Dendritic cell treated with granulocyte-macrophage colony-stimulating factor and Interleukin-4, amounts not matched to agents 40 ng/mL and 50 ng/mL, for 4 days (primary cell): ENCODE results near the gene EHBP1L1.

ENCODE experiments used
- H3K27ac Mint-ChIP-seq: one replicate; pipeline ENCODE4 v1.8.0; 2022; ENCODE audit warnings: mild to moderate bottlenecking, mixed read lengths
- H3K27me3 Mint-ChIP-seq: one replicate; pipeline ENCODE4 v1.8.0; 2022; ENCODE audit warnings: mild to moderate bottlenecking, mixed read lengths
- H3K36me3 Mint-ChIP-seq: one replicate; pipeline ENCODE4 v1.8.0; 2022; ENCODE audit warnings: low read depth, mixed read lengths
- H3K4me1 Mint-ChIP-seq: one replicate; pipeline ENCODE4 v1.8.0; 2022; ENCODE audit warnings: low read depth, mixed read lengths
- H3K4me3 Mint-ChIP-seq: one replicate; pipeline ENCODE4 v1.8.0; 2022; ENCODE audit warnings: mild to moderate bottlenecking, moderate library complexity, mixed read lengths
- H3K9me3 Mint-ChIP-seq: one replicate; pipeline ENCODE4 v1.8.0; 2022; ENCODE audit warnings: mixed read lengths
- intact Hi-C: fragments of 100-400 bp; cut with micrococcal nuclease; formaldehyde crosslinking; loops from one replicate; pipeline ENCODE4 v1.15.0; 2022

EHBP1L1 gene

GRCh38 chr11:65611758-65612603 lies 36.1 kb downstream of the EHBP1L1 start:
- peak overlapping the region; percentile 91 for H3K4me3 Mint-ChIP-seq
- intact Hi-C loops, result no loop called here
- H3K36me3 Mint-ChIP-seq, result peaks cover 93% of the 10 kb centered on the region
- H3K27me3 Mint-ChIP-seq, result no peaks in the 10 kb centered on the region
- peak overlapping the region; percentile 95 for H3K27ac Mint-ChIP-seq
- no peaks in the 10 kb centered on the region for H3K9me3 Mint-ChIP-seq
- peaks cover 71% of the 10 kb centered on the region for H3K4me1 Mint-ChIP-seq

DNA sequence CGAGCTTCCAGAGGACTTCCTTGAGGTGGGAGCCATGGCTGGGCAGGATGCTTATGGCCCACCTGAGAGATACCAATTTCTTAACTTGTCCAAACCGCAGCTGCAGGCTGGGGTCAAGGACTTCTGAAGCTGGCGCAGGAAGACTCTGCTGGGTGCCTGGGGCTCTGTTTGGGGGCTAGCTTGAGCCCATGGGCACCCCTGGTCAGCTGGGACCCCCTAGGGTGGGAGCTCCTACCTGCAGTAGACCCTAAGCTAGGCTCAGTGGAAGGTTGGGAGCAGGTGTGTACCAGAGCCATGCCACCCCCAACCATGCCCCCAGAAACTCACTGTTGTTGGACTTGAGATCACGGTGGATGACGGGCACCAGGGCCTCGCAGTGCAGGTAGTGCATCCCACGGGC lies 36.8 kb downstream of the EHBP1L1 start:
- H3K36me3 Mint-ChIP-seq, result peaks cover 93% of the 10 kb centered on the region

GRCh38 chr11:65613091-65613928 lies 37.5 kb downstream of the EHBP1L1 start:
- Mint-ChIP-seq H3K9me3 (no peaks in the 10 kb centered on the region), H3K4me1 (peaks cover 66% of the 10 kb centered on the region), H3K36me3 (peaks cover 93% of the 10 kb centered on the region), H3K27me3 (no peaks in the 10 kb centered on the region), H3K27ac (peak overlapping the region; percentile 95), H3K4me3 (peak overlapping the region; percentile 91)
- intact Hi-C loops, result no loop called here

More for the DNA sequence above, 36.8 kb downstream of the EHBP1L1 start:
- Mint-ChIP-seq H3K4me1 (peaks cover 71% of the 10 kb centered on the region), H3K27me3 (no peaks in the 10 kb centered on the region), H3K27ac (peak overlapping the region; percentile 95), H3K9me3 (no peaks in the 10 kb centered on the region), H3K4me3 (peak overlapping the region; percentile 91)
- intact Hi-C loops, result no loop called here

GRCh38 chr11:65615229-65615949 lies 39.5 kb downstream of the EHBP1L1 start, which contains the start of gene PCNX3:
PCNX3 (plus strand) TSS chr11:65615776; CDS start chr11:65616312, 536 bp downstream.
- peak within 1 kb of the TSS; percentile 91 for H3K4me3 Mint-ChIP-seq
- H3K9me3 Mint-ChIP-seq, result no peaks in the 10 kb centered on the region
- peaks cover 54% of the 10 kb centered on the region for H3K4me1 Mint-ChIP-seq
- H3K27ac Mint-ChIP-seq, result peak within 1 kb of the TSS; percentile 95
- intact Hi-C loops, result loop anchor here (1.0 to 2.0 kb wide), 3 partner anchors 37 to 48 kb away; no protein-coding TSS in a partner anchor
- H3K36me3 Mint-ChIP-seq, result peaks cover 93% of the 10 kb centered on the region
- H3K27me3 Mint-ChIP-seq, result no peaks in the 10 kb centered on the region

DNA sequence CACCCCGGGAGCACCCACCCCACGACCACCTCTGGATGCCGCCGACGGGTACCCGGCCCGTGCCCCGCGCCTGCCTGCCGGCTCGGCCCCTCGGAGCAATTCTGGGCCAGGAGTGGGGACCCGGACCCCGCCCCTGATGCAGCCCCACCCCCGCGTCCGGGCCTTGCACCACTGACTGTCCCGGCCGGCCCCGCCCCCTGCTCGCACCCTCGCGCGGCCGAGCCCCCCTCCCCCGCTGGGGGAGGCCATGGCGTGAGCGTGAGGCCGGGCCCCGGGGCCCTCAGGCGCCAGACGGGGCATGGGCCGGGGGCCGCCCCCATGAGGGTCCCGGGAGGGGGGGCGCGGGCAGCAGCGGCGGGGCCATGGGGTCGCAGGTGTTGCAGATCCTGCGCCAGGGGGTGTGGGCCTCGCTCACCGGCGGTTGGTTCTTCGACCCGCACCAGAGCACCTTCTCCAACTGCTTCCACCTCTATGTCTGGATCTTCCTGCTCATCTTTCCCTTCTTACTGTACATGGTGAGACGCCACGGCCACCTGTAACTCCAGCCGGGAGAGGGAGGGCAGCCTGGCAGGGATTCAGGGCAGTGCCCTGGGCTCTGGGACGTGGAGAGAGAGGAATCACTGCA lies 40.2 kb downstream of the EHBP1L1 start:
- Mint-ChIP-seq H3K27me3 (no peaks in the 10 kb centered on the region), H3K9me3 (no peaks in the 10 kb centered on the region), H3K4me3 (peak overlapping the region; percentile 91), H3K4me1 (peaks cover 47% of the 10 kb centered on the region), H3K27ac (peak overlapping the region; percentile 95), H3K36me3 (peaks cover 93% of the 10 kb centered on the region)
- intact Hi-C loops, result loop anchor here (1.0 to 2.0 kb wide), 3 partner anchors 37 to 47 kb away; no protein-coding TSS in a partner anchor

- peak overlapping the region; percentile 91 for H3K4me3 Mint-ChIP-seq
- peaks cover 93% of the 10 kb centered on the region for H3K36me3 Mint-ChIP-seq
- intact Hi-C loops, result no loop called here
- no peaks in the 10 kb centered on the region for H3K9me3 Mint-ChIP-seq
- peaks cover 42% of the 10 kb centered on the region for H3K4me1 Mint-ChIP-seq
- H3K27me3 Mint-ChIP-seq, result no peaks in the 10 kb centered on the region
- peak overlapping the region; percentile 95 for H3K27ac Mint-ChIP-seq
These were observed 40.7 kb downstream of the EHBP1L1 start for GRCh38 chr11:65616575-65617001.

DNA sequence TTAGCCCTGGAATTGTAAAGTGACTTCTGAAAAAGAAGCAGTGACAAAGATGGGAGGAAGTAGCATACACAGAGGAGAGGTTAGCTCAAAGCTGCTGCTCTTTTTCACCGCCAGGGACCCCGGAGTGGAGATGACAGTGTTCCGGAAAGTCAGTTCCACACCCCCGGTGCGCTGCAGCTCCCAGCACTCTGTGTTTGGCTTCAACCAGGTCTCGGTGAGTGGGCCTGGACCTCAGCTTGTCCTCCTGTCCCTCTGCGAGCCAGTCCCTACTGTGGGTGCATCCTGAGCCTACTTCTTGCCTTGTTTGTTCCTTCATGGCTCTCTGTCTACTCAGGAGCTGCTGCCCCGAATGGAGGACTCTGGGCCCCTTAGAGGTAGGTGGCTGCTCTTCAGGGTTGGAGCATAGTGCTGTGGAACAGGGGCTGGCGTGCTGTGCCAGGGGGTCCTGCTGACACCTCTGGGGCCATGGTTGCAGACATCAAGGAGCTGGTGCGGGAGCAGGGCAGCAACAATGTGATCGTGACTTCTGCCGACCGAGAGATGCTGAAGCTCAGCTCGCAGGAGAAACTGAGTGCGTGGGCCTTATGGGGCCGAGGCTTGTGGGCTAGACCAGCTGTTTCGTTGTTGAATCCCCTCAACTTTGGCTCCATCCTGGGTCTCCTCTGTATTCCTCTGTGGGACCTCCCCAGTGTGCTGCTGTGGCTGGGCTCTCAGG lies 41.4 kb downstream of the EHBP1L1 start:
- peaks cover 35% of the 10 kb centered on the region for H3K4me1 Mint-ChIP-seq
- intact Hi-C loops, result no loop called here
- H3K27me3 Mint-ChIP-seq, result no peaks in the 10 kb centered on the region
- H3K4me3 Mint-ChIP-seq, result peak overlapping the region; percentile 91
- peaks cover 93% of the 10 kb centered on the region for H3K36me3 Mint-ChIP-seq
- H3K27ac Mint-ChIP-seq, result peak overlapping the region; percentile 95
- H3K9me3 Mint-ChIP-seq, result no peaks in the 10 kb centered on the region

DNA sequence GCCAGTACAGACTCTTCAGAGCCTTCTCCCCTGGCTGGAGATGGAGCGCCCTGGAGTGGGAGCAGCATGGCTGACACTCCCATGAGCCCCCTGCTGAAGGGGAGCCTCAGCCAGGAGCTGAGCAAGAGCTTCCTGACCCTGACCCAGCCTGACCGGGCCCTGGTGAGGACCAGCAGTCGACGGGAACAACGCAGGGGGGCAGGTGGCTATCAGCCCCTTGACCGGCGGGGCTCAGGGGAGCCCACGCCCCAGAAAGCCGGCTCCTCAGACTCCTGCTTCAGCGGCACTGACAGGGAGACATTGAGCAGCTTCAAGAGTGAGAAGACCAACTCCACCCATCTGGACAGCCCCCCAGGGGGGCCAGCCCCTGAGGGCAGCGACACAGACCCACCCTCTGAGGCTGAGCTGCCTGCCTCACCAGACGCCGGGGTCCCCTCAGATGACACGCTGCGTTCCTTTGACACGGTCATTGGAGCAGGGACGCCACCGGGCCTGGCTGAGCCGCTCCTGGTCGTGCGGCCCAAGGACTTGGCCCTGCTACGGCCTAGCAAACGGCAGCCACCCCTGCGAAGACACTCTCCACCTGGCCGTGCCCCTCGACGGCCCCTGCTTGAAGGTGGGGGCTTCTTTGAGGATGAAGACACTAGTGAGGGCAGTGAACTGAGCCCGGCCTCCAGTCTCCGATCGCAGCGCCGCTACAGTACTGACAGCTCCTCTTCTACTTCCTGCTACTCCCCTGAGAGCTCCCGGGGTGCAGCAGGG lies 42.3 kb downstream of the EHBP1L1 start:
- H3K9me3 Mint-ChIP-seq, result no peaks in the 10 kb centered on the region
- no peaks in the 10 kb centered on the region for H3K27me3 Mint-ChIP-seq
- H3K27ac Mint-ChIP-seq, result no peak overlapping the region
- no peak overlapping the region for H3K4me3 Mint-ChIP-seq
- peaks cover 93% of the 10 kb centered on the region for H3K36me3 Mint-ChIP-seq
- peaks cover 26% of the 10 kb centered on the region for H3K4me1 Mint-ChIP-seq
- intact Hi-C loops, result no loop called here

DNA sequence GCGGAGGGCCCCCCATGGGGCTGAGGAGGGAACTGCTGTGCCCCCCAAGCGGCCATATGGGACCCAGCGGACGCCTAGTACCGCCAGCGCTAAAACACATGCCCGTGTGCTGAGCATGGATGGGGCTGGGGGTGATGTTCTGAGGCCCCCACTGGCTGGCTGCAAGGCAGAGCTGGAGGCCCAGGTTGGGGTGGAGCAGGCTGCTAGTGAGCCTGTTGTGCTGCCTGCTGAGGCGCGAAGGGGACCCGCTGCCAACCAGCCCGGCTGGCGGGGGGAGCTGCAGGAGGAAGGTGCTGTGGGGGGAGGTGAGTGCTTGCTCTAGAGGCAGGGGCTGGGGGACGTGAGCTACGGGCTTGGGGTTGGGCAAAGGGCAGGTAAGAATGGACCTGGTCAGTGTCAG lies 42.9 kb downstream of the EHBP1L1 start:
- Mint-ChIP-seq H3K4me3 (no peak overlapping the region), H3K9me3 (no peaks in the 10 kb centered on the region), H3K27me3 (no peaks in the 10 kb centered on the region), H3K27ac (no peak overlapping the region), H3K36me3 (peaks cover 93% of the 10 kb centered on the region), H3K4me1 (peaks cover 23% of the 10 kb centered on the region)
- intact Hi-C loops, result no loop called here

- no peaks in the 10 kb centered on the region for H3K9me3 Mint-ChIP-seq
- no peaks in the 10 kb centered on the region for H3K27me3 Mint-ChIP-seq
- intact Hi-C loops, result no loop called here
- H3K4me3 Mint-ChIP-seq, result no peak overlapping the region
- H3K36me3 Mint-ChIP-seq, result peaks cover 93% of the 10 kb centered on the region
- H3K27ac Mint-ChIP-seq, result no peak overlapping the region
- H3K4me1 Mint-ChIP-seq, result peaks cover 23% of the 10 kb centered on the region
These were observed 43.6 kb downstream of the EHBP1L1 start for GRCh38 chr11:65619281-65619928.

- H3K4me1 Mint-ChIP-seq, result peaks cover 24% of the 10 kb centered on the region
- no peak overlapping the region for H3K4me3 Mint-ChIP-seq
- H3K36me3 Mint-ChIP-seq, result peaks cover 97% of the 10 kb centered on the region
- no peaks in the 10 kb centered on the region for H3K9me3 Mint-ChIP-seq
- intact Hi-C loops, result no loop called here
- H3K27ac Mint-ChIP-seq, result no peak overlapping the region
- no peaks in the 10 kb centered on the region for H3K27me3 Mint-ChIP-seq
These were observed 44.8 kb downstream of the EHBP1L1 start for GRCh38 chr11:65620666-65621065.

GRCh38 chr11:65621460-65621859 lies 45.6 kb downstream of the EHBP1L1 start:
- Mint-ChIP-seq H3K36me3 (peaks cover 100% of the 10 kb centered on the region), H3K27ac (no peak overlapping the region), H3K4me1 (peaks cover 28% of the 10 kb centered on the region), H3K4me3 (no peak overlapping the region), H3K27me3 (no peaks in the 10 kb centered on the region), H3K9me3 (no peaks in the 10 kb centered on the region)
- intact Hi-C loops, result no loop called here
